Central memory CD8-positive, alpha-beta T cell (primary cell): Measurements from ENCODE around the gene IQUB.
A peak's percentile ranks its signal among the peaks of the same experiment; 100 is the strongest.

Experiments used
- ATAC-seq: fragments of 150-1000 bp; cut with Tn5 transposase; replicated peaks from 2 replicates; pipeline ENCODE4 v1.10.0; 2022; ENCODE audit warnings: mild to moderate bottlenecking, moderate FRiP score, moderate number of reproducible peaks; ENCODE audit not compliant: poor library complexity, severe bottlenecking; ENCODE audit errors: extremely low read depth
- DNase-seq, 2 donors: peaks; one replicate each; pipeline ENCODE4 v3.0.0; 2021; ENCODE audit warnings: low spot score in 2 of 2
- H3K27ac Mint-ChIP-seq: one replicate; pipeline ENCODE4 v1.8.0; 2022; ENCODE audit warnings: low read depth, mild to moderate bottlenecking, moderate library complexity, mixed read lengths
- H3K27me3 Mint-ChIP-seq: one replicate; pipeline ENCODE4 v1.8.0; 2022; ENCODE audit warnings: mixed read lengths
- H3K36me3 Mint-ChIP-seq: one replicate; pipeline ENCODE4 v1.8.0; 2022; ENCODE audit warnings: mild to moderate bottlenecking, moderate library complexity, mixed read lengths; ENCODE audit not compliant: insufficient read depth
- H3K4me1 Mint-ChIP-seq: one replicate; pipeline ENCODE4 v1.8.0; 2022; ENCODE audit warnings: mixed read lengths
- H3K4me3 Mint-ChIP-seq: one replicate; pipeline ENCODE4 v1.8.0; 2022; ENCODE audit warnings: mild to moderate bottlenecking, moderate library complexity, mixed read lengths
- H3K9me3 Mint-ChIP-seq: one replicate; pipeline ENCODE4 v1.8.0; 2022; ENCODE audit warnings: mixed read lengths

The IQUB gene

DNA sequence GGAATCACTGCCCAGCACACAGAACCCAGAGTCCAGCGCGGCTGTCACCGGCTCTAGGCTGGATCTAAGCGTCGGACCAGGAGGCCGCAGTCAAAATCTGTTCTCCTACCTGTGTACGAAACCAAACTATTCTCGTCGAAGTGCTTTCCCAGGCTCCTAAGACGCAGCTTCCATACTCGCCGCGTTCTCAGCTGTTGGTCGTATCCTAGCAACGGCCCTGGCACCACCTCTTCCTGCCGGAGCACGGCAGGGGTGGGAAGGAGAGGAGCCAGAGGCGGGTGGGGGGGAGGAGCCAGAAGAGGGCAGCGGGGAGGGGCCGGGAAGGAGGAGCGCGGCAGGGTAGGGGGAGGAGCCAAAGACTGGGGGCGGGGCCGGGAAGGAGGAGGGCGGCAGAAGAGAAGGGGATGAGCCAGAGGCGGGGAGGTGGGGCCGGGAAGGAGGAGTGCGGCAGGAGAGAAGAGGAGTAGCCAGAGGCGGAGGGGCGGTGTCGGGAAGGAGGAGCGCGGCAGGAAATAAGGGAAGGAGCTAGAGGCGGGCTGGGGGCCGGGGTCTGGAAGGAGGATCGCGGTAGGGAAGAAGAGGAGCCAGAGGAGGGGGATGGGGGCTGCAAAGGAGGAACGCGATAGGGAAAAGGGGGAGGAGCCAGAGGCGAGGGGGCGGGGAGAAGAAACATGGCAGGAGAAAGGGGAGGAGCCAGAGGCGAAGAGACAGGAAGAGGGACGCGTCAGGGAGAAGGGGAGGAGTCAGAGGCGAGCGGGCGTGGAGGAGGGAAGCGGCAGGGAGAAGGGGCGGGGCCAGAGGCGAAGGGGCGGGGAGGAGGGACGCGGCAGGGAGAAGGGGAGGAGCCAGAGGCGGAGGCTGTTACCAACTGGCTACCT is at the start of gene IQUB:
Gene IQUB (minus strand): TSS at position 213 of the 878 bp plus-strand sequence. CDS start 22,255 bp downstream, outside the sequence.
- H3K36me3 Mint-ChIP-seq, result peaks cover 9% of the 10 kb centered on the region
- ATAC-seq, result peak; percentile 77

GRCh38 chr7:123583821-123584220 is 49.4 kb upstream of the IQUB start:
- no peaks in the 10 kb centered on the region for H3K9me3 Mint-ChIP-seq
- no peak overlapping the region for H3K4me3 Mint-ChIP-seq
- H3K27me3 Mint-ChIP-seq, result peaks cover 61% of the 10 kb centered on the region
- no peak overlapping the region for H3K27ac Mint-ChIP-seq
- ATAC-seq (no peak), DNase-seq (no peak)
- H3K36me3 Mint-ChIP-seq, result no peaks in the 10 kb centered on the region
- no peaks in the 10 kb centered on the region for H3K4me1 Mint-ChIP-seq

More for the DNA sequence above, at the start of gene IQUB:
- peak within 1 kb of the TSS; percentile 92 for H3K4me3 Mint-ChIP-seq
- no peaks in the 10 kb centered on the region for H3K9me3 Mint-ChIP-seq
- DNase-seq, result peak; percentile 76 to 90
- H3K4me1 Mint-ChIP-seq, result peaks cover 19% of the 10 kb centered on the region
- peak within 1 kb of the TSS; percentile 82 for H3K27ac Mint-ChIP-seq
- peaks cover 16% of the 10 kb centered on the region for H3K27me3 Mint-ChIP-seq

- Mint-ChIP-seq H3K4me3 (no peak overlapping the region), H3K4me1 (no peaks in the 10 kb centered on the region), H3K36me3 (no peaks in the 10 kb centered on the region), H3K9me3 (no peaks in the 10 kb centered on the region), H3K27ac (no peak overlapping the region), H3K27me3 (peaks cover 74% of the 10 kb centered on the region)
- DNase-seq (no peak), ATAC-seq (no peak)
Measured at GRCh38 chr7:123581162-123581459, 46.7 kb upstream of the IQUB start.

GRCh38 chr7:123580406-123581161 is 46.2 kb upstream of the IQUB start:
- no peak overlapping the region for H3K4me3 Mint-ChIP-seq
- no peaks in the 10 kb centered on the region for H3K4me1 Mint-ChIP-seq
- peaks cover 79% of the 10 kb centered on the region for H3K27me3 Mint-ChIP-seq
- H3K36me3 Mint-ChIP-seq, result no peaks in the 10 kb centered on the region
- DNase-seq (no peak), ATAC-seq (no peak)
- H3K27ac Mint-ChIP-seq, result no peak overlapping the region
- no peaks in the 10 kb centered on the region for H3K9me3 Mint-ChIP-seq

- Mint-ChIP-seq H3K27ac (no peak overlapping the region), H3K4me1 (no peaks in the 10 kb centered on the region), H3K9me3 (no peaks in the 10 kb centered on the region), H3K36me3 (no peaks in the 10 kb centered on the region), H3K4me3 (no peak overlapping the region), H3K27me3 (peaks cover 79% of the 10 kb centered on the region)
- no peak for DNase-seq
- ATAC-seq, result no peak
Measured at GRCh38 chr7:123579416-123579815, 45.0 kb upstream of the IQUB start.

- ATAC-seq, result no peak
- Mint-ChIP-seq H3K27ac (no peak overlapping the region), H3K4me1 (no peaks in the 10 kb centered on the region), H3K4me3 (no peak overlapping the region), H3K27me3 (peaks cover 32% of the 10 kb centered on the region), H3K36me3 (no peaks in the 10 kb centered on the region), H3K9me3 (no peaks in the 10 kb centered on the region)
- no peak for DNase-seq
Measured at GRCh38 chr7:123573896-123574467, 39.6 kb upstream of the IQUB start.

- no peak overlapping the region for H3K27ac Mint-ChIP-seq
- no peak for DNase-seq
- no peaks in the 10 kb centered on the region for H3K36me3 Mint-ChIP-seq
- H3K4me1 Mint-ChIP-seq, result no peaks in the 10 kb centered on the region
- no peaks in the 10 kb centered on the region for H3K9me3 Mint-ChIP-seq
- H3K27me3 Mint-ChIP-seq, result peaks cover 25% of the 10 kb centered on the region
- no peak for ATAC-seq
- no peak overlapping the region for H3K4me3 Mint-ChIP-seq
Measured at GRCh38 chr7:123573341-123573740, 38.9 kb upstream of the IQUB start.

- H3K27ac Mint-ChIP-seq, result no peak overlapping the region
- H3K9me3 Mint-ChIP-seq, result no peaks in the 10 kb centered on the region
- H3K27me3 Mint-ChIP-seq, result peaks cover 11% of the 10 kb centered on the region
- DNase-seq (no peak), ATAC-seq (no peak)
- H3K36me3 Mint-ChIP-seq, result no peaks in the 10 kb centered on the region
- no peaks in the 10 kb centered on the region for H3K4me1 Mint-ChIP-seq
- no peak overlapping the region for H3K4me3 Mint-ChIP-seq
Measured at GRCh38 chr7:123571684-123572083, 37.3 kb upstream of the IQUB start.

DNA sequence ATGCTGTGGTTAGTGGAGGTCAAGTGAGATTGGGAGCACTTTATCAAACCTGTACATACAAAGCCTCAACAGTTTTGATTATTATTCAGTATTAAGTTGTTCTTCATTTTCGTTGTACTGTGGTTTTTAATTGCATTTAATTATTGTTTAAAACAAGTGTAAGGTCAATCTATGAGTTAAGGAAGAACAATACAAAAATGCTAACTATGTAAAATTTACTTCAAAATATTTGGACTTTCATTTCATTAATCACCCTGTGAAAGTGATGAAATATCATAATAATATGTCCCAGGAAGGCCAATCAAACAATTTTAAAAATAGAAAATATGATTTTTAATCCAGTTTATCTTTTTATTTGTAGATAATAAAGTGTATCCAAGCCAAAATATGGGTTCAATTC is 36.8 kb upstream of the IQUB start:
- Mint-ChIP-seq H3K9me3 (no peaks in the 10 kb centered on the region), H3K27ac (no peak overlapping the region), H3K36me3 (no peaks in the 10 kb centered on the region), H3K27me3 (peaks cover 6% of the 10 kb centered on the region), H3K4me1 (no peaks in the 10 kb centered on the region), H3K4me3 (no peak overlapping the region)
- ATAC-seq (no peak), DNase-seq (no peak)

DNA sequence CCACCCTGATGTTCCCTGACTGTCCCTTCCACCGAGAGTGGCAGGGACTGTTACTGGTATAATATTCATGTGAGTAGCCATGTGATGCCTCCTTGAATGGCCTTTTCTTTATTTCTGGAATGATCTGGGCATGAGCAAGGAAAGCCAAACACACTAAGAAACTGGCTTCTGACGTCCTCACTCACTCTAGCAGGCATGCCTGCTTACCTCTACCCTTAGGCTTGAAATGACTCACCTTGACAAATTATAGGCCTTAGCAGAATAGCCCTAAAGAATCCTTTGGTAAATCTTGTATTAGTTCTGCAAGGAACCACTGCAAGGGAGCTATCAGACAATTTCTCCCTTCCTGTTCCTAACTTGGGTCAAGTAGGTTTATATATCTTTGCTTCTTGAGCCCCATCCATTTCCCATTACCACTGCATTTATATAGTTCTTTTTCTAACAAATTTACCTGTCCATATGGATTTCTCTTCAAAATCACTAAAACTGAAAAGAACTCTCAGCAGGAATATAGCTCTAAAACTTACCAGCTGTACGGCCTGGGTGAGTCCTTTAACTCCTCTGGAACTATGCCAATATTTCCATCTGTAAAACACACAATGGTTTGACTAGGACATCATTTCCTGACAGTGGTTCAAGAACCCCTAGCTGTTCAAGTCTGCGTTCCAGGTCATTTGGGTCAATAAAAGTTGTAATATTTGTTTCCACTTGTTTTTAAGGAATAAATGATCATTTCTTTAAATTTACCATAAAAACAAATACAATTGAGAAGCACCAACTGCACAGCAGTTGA is 36.2 kb upstream of the IQUB start:
- H3K27me3 Mint-ChIP-seq, result peaks cover under 1% of the 10 kb centered on the region
- ATAC-seq (no peak), DNase-seq (no peak)
- no peaks in the 10 kb centered on the region for H3K36me3 Mint-ChIP-seq
- no peak overlapping the region for H3K27ac Mint-ChIP-seq
- H3K9me3 Mint-ChIP-seq, result no peaks in the 10 kb centered on the region
- no peak overlapping the region for H3K4me3 Mint-ChIP-seq
- no peaks in the 10 kb centered on the region for H3K4me1 Mint-ChIP-seq

- no peaks in the 10 kb centered on the region for H3K4me1 Mint-ChIP-seq
- DNase-seq, result no peak
- H3K9me3 Mint-ChIP-seq, result no peaks in the 10 kb centered on the region
- no peak for ATAC-seq
- no peaks in the 10 kb centered on the region for H3K36me3 Mint-ChIP-seq
- no peaks in the 10 kb centered on the region for H3K27me3 Mint-ChIP-seq
- H3K4me3 Mint-ChIP-seq, result no peak overlapping the region
- no peak overlapping the region for H3K27ac Mint-ChIP-seq
Measured at GRCh38 chr7:123569352-123570010, 35.1 kb upstream of the IQUB start.

DNA sequence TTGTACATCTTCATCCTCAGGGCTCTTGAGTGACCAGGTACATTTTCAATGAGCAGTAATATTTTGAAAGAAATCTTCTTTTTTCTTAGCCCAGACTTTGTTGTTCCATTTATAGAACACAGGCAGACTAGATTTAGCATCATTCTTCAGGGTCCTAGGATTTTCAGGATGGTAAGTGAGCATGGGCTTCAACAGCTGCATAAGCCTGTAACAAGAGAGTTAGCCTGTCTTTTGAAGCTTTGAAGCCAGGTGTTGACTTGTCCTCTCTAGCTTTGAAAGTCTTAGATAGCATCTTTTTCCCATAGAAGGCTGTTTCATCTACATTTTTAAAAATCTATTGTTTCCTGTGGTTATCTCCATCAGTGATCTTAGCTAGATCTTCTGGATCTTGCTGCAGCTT is 27.7 kb upstream of the IQUB start:
- no peaks in the 10 kb centered on the region for H3K36me3 Mint-ChIP-seq
- H3K4me3 Mint-ChIP-seq, result no peak overlapping the region
- no peak for ATAC-seq
- H3K9me3 Mint-ChIP-seq, result no peaks in the 10 kb centered on the region
- H3K4me1 Mint-ChIP-seq, result no peaks in the 10 kb centered on the region
- no peaks in the 10 kb centered on the region for H3K27me3 Mint-ChIP-seq
- no peak overlapping the region for H3K27ac Mint-ChIP-seq
- DNase-seq, result no peak
